Erythroblast (primary cell): ENCODE results near the gene NDUFB5.

Source experiments
- DNase-seq, 2 experiments: peaks; one replicate each; lab custom pipeline; 2025; lab: John Stamatoyannopoulos, UW
- GATA1 ChIP-seq: IDR thresholded peaks from 2 replicates; pipeline ENCODE4 v1.6.1; 2011; ENCODE audit warnings: low read depth, mild to moderate bottlenecking, control low read depth, low read length, moderate library complexity
- POLR2A ChIP-seq: IDR thresholded peaks from 2 replicates; pipeline ENCODE4 v1.6.1; 2011; ENCODE audit warnings: mild to moderate bottlenecking, low read length

The NDUFB5 gene

DNA sequence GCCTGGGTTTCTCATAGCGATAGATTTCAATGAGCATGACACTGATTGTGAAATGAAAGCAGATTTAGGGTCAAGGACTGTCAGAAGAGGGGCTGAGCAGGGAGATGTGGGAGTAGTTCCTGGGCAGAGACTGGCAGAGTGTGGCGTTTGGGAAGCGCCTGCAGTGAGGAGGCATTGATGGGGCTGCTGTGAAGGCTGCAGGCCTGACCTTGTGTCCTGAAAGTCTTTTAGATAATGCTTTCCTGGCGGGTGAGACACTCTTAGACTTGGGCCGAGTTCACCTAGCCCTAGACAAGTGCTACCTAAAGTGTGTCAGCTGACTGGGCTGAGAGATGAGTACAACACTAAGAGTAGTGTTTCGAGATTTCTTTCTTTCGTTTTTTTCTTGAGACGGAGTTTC, 68.9 kb downstream of the NDUFB5 start:
- TF ChIP-seq GATA1 (no peak), POLR2A (no peak)
- DNase-seq = no peak

DNA sequence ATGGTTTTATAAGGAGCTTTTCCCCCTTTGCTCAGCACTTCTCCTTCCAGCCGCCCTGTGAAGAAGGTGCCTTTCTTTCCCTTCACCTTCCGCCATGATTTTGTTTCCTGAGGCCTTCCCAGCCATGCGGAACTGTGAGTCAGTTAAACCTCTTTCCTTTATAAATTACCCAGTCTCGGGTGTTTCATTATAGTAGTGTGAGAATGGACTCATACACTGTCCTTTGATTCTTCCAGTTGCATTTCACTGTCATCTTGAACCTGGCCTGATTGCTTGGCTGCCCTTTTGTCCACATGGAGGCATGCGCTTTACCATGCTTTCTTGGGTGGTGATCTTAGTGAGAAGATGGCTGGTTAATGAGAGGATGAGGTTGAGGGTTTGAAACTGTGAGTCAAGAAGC, 71.5 kb downstream of the NDUFB5 start:
- DNase-seq = no peak
- TF ChIP-seq GATA1 = no peak
- no peak for TF ChIP-seq POLR2A
